Fibroblast of skin of left biceps (primary cell): ENCODE data around the gene TSEN54.
"Not testable (repeated sequence)": the region's sequence is repeated elsewhere in the genome, so short reads cannot be mapped to it uniquely, and the experiment has no call there.

Experiments
- DNase-seq, 2 experiments: peaks; one replicate each; pipeline ENCODE4 v3.0.0-alpha.2; 2013; ENCODE audit warnings: low read depth in 2 of 2

Gene TSEN54

DNA sequence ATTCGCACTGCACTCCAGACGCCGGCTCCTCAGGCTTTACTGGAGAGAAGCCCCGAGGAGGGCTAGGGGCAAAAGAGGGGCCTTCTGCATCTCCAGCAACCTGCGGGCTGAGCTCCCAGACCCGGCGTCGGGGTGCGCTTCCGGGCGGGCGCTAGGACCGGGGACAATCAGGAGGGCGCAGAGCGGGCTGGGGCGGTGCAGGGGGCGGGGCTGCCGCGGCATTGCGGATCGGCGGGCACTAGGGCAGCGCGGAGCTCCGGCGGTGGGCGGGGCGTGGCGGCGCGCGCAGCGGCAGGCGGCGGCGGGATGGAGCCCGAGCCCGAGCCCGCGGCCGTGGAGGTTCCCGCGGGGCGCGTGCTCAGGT lies at the start of gene TSEN54:
TSS of gene TSEN54 (plus strand) at position 274 of the 364 bp plus-strand sequence. CDS start at position 307, 33 bp downstream.
- peak; percentile 49 to 61 for DNase-seq

DNA sequence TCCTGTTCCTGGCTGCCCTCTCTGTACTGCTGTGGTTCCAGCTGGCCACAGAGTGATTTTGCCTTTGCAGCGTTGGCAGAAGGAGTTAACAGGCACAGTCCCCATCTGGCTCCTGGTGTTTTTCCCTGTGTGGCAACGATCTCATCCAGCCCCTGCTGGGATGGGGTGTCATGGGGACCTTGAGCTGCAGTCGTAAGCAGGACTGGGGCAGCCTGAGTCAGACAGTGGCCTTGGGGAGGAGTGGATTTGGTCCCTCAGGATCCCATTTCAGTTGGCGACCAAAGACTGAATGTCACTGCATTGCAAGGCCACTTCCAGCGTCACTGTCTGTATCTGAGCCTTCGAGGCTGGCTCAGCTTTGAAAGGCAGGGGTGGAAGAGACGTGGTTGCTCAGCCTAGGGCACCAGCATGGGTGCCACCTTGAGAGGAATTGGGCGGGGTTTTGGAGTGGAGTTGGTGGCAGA lies 48.0 kb upstream of the TSEN54 start:
- no peak for DNase-seq

DNA sequence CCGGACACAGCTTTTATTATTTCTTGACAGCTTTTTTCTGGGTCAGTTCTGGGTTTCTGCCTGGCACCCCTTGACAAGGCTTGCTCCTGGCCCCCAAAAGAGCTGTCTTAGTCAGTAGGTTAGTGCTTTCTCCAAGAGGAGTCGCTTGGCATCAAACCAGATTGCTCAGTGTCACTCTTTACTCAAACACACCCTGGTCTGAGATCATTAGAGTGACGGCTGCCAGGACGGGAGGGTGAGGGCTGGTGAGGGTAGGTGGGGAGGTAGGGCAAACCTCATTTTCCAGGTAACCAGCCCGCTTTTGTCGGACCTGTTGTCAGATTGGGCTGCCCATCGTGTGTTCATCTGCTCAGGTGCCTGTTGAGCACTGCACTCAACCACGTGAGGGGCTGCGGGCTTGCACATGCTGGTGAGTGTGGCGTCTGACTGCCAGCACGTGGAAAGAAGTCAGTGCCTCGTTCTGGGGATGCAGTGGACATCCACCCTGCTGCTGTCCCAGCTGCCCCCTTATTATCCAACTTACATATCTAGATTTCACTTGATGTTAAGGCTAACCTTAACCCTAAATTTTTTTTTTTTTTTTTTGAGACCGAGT lies 47.5 kb upstream of the TSEN54 start:
- DNase-seq: no peak

DNA sequence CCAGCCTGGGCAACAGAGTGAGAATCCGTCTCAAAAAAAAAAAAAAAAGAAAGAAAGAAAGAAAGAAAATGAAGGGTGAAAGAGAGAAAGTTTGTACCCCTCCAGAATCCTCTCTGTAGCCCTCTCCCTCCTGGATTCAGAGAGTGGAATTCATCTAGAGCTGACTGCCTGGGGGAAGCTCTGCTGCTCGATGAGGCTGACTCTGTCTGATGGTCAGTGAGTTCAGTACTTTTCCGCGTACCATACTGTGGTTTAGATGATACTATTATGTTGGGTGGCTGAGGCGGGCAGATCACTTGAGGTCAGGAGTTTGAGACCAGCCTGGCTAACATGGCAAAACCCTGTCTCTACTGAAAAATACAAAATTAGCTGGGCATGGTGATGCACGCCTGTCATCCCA lies 45.1 kb upstream of the TSEN54 start:
- DNase-seq: no peak

DNA sequence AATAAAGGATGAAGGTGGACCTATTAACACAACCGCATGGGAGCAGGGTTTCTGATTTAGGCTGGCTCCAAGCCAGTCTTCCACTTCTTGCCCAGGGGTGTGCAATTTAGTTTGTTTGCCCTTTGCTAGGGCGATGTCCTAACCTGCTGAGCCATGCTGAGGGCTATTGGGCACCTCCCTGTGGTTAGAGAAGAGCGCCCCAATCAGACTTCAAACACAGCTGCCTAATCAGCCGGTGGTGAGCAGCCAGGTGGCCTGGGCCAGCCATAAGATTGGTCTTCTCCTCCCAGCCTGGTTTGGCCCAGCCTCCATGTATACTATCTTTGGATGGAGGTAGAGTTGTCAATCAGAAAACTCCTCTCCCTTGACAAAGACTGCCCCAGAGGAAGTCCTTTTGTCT lies 44.2 kb upstream of the TSEN54 start:
- no peak for DNase-seq

DNA sequence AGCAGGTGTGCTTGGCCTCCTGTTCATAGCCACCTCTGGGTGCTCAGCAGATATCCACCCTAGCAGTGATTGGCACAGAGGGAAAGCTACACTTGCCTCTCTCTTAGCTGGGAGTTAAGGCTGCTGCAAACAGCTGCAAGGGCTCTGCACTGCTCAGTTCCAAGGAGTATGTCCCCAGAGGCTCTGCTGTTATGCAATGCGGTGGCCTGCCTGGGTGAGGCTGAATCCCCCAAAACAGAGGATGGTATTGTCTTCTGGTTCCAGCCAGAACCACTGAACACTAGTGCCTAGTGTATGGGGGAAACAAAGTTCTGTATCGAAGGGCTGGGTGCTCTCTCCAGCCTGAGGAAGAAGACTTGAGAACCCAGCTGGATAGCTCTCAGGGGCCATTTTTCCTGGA lies 43.1 kb upstream of the TSEN54 start:
- DNase-seq: no peak

DNA sequence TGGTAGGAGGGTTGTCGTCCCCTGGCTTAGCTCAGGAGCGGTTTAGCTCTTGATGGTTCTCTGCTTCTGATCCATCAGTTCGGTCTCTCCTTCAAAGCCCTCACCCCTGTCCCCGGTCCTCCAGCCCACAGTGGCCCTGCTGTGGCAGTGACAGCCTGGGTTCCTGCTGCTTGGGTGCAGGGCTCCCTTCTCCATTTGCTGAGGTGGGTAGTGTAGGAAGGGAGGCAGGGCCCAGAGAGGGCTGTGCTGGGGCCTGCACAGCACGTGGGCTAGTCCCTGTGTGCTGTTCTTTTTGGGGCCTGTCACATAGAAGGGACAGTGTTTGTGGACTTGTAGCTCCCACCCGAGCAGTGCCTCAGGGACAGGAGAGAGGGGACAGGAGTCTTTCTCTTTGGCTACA lies 41.6 kb upstream of the TSEN54 start:
- DNase-seq: no peak

DNA sequence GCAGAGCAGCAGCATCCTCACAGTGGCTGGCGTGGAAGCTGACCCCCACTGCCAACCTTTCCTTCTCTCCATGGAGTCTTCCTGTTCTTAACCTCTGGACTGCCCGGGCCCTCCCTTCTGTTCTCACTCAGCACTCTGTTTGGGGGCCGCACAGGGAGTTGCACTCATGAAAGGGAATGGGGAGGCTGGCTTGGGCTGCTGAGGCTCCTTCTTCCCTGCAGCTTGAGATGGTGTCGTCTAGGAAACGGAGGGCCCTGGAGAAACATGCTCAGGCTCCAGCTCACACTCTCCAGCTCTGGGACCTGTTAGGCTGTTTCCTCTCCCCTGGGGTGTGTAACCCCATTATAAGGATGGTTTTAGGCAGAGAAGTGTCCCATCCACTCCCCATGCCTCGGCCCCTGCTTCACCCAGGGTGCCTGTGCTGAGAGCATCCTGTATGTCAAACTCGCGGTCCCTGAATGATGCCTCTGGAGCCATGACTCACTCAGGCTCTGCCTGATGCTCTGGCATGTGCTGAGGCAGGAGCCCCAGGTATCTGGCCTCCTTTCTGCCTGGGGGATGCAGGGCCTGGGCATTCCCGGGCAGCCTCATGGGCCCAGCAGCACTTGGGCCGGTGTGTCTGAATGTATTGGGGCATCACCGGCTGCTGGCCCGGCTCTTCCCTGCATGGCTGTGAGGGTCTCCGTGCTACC lies 41.0 kb upstream of the TSEN54 start:
- DNase-seq: no peak

DNA sequence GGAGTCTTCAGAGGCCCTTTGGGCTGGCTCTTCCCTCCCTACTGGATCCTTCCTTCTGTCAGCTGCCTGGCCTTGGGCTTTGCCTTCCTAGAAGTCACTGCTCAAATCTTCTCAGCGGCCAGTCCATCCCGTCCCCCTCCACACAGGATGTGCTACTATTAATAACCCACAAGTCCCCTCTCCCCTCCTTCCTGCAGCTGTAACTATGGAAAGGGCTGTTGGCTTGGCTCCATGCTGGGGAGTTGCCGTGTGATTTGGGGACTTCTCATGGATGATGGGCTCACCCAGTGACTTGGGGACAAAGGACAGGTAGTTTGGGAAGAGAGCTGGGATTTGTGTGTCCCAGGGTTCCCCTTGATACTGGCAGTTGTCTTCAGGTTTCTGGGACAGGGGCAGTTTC lies 40.5 kb upstream of the TSEN54 start:
- no peak for DNase-seq

DNA sequence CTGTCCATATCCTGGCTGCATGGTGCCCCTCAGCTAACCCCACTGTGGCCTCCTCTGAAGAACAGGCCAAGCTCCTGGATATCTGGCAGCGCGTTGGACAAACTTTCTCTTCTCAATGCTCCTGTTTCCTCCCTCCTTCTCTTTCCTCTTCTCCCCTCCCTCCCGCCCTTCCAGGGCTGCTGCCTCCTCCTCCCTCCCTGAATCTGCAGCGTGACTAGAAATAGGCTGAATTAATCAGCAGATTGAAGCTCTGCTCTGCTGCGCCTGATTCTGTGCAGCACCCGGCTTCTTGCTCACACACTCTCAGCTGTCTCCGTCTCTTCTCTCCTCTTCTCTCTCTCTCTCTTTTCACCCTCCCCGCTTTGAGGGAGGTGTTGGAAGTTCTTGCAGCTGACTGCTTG lies 40.1 kb upstream of the TSEN54 start:
- DNase-seq: no peak

DNA sequence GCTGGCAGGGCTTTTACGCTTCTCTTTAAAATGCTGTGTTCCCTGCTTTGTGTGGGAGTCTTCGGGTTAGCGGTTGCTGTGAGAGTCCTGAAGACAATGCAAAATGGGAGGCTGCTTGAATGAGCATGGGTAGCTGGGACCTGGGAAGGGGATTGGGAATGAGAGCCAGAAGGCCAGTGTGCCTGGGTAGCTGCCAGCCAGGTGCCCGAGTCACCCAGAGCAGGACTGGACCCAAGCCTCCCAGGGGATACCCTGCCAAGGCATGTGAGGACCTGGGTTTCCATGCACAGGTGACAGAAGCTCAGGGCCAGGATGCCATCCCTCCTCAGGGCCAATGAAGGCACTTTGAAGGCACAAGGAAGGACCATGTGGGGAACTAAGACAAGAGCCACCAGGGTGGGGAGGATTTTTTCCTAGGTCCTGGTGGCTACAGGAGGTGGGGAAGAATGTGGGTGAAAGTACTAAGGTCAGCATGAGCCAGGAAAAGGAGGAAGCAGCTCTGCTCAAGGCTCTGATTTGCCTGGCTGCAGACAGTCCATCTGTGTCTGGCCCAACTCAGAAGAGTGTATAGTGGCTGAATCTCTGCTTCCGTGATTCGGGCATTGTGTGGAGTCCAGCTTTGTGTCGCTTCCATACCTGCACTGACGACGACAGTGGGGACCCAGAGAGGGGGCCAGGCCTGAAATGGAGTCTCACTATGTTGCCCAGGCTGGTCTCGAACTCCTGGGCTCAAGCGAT lies 39.4 kb upstream of the TSEN54 start:
- no peak for DNase-seq

DNA sequence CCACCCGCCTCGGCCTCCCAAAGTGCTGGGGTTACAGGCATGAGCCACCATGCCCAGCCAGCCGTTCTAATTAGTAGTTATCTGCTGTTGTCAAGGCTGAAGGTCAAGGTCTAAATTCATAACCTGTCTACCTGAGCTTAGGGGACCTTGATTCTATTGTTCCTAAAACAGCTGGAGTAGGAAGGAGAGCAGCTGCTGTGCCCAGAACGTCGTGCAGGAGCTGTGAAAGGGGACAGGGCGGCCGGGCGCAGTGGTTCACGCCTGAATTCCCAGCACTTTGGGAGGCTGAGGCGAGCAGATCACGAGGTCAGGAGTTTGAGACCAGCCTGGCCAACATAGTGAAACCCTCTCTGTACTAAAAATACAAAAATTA lies 38.9 kb upstream of the TSEN54 start:
- not testable (repeated sequence) for DNase-seq

DNA sequence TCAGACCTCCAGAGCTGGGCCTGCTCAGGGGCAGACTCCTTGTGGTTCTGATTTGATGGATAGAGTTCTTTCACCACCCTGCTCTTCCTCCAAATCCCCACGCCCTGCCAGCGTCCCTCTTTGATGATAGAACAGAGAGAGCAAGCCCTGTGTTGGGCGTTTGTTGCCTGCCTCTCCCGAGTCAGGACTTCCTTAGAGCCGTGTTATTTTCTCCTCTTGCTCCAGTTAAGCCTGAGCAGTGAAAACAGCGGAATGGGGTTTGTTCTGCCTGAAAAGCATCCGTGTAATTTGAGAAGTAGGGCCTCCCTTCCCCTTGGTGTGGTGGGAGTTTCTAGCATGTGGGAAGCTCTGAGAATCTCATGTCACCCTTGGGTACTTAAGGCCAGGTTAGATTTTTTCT lies 37.8 kb upstream of the TSEN54 start:
- DNase-seq: no peak

DNA sequence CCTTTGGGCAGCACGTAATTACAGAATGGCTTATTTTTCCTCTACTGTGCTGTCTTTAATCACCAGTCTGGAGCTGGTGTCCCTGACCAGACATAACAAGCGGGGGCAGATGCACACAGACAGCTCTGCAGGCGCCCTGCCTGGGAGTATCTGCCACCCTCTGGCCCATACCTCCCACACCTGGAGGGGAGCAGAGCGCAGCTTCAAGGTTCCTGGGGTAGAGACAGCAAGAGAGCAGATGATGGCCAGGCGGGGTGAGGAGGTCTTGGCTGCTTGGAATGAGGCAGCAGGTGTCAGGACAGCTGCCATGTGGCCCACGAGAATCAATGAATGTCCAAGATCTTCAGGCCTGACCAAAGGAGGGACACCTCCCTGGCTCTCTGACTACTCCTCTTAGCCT lies 36.0 kb upstream of the TSEN54 start:
- DNase-seq: no peak

DNA sequence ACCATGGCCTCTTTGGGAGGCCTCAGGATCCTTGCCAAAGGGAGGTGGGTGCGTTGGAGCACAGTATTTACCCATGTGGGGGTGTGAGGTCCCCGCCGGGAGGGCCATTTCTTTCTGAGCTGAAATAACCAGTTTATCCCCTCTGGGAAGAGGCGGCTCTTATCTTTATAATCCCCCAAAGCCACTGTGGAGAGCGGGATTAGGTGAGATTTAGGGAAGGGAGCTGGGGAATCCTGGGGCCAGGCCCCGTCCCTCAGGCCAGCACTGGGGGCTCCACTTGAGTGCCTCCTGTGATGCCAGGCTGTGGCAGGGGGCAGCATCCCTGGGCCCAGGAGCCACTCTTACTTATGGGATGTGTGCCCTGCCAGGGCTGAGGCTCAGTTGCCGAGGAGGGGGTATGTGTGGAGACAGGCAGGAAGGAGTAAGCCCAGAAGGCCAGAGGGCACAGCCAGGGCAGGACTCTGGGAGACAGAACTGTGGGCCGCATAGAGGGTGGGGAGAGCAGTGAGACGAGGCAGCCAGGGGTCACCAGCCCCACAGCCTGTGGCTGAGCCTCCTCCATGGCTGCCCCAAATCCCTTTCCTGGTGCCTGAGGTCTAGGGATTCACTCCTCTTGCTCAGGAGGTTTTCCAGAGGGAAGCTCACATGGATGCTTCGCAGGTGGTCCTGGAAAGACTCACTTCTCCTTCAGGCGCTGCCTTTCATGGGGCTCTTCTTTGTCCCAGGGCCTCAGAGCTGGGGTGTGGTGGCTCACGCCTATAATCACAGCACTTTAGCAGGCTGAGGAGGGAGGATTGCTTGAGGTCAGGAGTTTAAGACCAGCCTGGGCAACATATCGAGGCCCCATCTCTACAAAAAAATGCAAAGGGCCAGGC lies 34.9 kb upstream of the TSEN54 start:
- DNase-seq: no peak

DNA sequence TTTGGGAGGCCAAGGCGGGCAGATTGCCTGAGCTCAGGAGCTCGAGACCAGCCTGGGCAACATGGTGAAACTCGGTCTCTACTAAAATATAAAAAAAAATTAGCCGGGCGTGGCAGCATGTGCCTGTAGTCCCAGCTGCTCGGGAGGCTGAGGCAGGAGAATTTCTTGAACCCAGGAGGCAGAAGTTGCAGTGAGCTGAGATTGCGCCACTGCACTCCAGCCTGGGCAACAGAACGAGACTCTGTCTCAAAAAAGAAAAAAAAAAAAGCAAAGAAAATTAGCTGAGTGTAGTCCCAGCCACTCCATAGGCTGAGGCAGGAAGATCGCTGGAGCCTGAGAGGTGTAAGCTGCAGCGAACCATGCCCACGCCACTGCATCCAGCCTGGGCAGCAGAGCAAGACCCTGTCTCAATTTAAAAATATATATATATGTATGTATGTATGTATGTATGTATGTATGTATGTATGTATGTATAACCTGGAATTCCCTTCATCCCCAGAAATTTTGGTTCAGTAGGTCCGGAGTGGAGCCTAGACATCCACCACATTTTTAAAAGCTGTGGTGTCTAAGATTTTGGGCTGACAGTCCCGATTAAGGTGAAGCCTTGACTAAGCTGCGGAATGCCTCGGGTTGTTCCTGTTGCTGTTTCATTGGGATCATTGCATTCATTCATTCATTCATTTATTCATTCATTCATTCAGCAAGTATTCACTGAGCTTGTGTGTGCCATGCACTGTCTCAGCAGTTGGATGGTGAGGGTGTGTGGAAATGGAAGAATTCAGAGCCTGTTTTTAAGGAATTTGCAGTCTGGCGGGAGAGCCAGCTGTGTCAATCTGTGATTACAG lies 34.0 kb upstream of the TSEN54 start:
- no peak for DNase-seq

DNA sequence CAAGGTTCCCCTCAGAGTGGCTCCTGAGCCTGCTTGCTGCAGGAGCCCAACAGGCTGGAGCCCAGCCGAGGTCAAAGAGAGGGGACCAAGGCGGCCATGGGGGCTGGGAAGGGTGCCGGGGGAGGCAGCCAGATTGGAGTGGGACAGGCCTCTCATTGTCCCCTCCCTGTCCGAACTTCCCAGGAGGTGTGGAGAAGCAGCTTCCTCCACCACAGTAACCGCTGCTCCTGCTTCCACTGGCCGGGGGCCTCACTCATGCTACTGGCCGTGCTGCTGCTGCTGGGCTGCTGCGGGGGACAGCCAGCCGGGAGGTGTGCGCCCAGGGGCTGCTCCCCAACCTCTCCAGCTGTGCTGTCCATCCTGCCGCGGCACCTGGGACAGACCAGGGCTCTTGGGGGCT lies 30.6 kb upstream of the TSEN54 start:
- DNase-seq: no peak

DNA sequence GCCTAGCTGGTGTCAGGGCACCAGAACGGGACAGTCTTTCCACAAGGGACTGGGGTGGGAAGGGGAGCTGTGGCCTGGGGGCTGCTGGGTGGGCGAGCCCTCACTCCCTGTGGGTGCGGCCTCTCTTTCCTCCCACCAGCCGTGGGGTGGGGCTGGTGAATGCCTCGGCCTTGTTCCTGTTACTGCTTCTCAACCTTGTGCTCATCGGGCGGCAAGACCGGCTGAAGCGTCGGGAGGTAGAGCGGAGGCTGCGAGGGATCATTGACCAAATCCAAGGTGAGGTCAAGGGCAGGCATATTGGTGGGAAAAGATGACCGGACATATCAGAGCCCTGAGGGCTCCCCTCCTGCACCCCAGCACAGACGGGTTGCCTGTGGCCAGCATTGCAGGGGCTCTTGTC lies 30.2 kb upstream of the TSEN54 start:
- DNase-seq: no peak

DNA sequence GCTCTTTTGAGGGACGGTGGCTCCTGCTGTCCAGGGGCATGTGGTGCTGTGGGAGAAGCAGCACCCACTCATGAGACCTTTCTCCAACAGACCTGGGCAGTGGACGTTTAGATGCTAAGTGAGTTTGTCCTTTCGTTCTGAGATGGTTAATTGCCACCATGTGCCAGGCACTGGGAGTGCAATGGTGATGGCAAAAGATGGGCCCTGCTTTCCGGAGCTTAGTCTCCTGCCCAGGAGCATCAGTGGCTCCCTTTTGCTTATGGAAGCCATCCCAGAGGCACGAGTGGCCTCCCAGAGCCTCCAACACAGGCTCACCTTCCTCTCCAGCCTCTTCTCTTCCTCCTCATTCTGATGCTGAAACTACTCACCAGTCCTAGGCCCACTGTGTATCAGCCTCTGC lies 29.4 kb upstream of the TSEN54 start:
- no peak for DNase-seq

DNA sequence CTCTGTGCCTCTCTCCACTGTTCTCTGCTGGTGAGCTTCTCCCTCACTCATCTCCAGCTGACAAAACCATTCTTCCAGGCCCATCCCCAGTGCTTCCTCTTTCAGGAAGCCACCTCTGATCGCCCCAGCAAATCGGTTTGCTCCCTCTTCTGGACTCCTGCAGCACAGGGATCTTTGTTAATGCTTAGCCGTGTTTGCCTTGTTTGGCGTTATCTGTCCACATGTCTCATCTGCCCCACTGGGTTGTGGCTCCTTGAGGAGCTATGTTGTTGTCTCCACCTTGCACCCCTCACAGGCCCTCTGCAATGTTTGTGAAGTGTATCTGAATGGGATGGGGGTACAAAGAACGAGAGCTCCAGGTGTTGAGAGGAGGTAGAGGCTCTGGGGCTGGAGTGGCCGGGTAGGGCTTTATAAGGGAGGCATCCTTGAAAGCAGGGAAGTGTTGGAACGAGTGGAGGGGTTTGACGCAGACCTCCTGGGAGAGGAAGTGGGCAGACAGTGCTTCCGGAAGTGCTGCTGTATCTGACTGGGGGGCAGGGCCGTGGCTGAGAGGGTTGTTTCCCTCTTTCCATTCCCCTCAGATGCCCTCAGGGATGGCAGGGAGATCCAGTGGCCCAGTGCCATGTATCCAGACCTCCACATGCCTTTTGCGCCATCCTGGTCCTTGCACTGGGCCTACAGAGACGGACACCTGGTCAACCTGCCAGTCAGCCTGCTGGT lies 28.8 kb upstream of the TSEN54 start:
- no peak for DNase-seq
